Measurements from ENCODE around the gene ACADSB.

- TF ChIP-seq, protein P1, sequence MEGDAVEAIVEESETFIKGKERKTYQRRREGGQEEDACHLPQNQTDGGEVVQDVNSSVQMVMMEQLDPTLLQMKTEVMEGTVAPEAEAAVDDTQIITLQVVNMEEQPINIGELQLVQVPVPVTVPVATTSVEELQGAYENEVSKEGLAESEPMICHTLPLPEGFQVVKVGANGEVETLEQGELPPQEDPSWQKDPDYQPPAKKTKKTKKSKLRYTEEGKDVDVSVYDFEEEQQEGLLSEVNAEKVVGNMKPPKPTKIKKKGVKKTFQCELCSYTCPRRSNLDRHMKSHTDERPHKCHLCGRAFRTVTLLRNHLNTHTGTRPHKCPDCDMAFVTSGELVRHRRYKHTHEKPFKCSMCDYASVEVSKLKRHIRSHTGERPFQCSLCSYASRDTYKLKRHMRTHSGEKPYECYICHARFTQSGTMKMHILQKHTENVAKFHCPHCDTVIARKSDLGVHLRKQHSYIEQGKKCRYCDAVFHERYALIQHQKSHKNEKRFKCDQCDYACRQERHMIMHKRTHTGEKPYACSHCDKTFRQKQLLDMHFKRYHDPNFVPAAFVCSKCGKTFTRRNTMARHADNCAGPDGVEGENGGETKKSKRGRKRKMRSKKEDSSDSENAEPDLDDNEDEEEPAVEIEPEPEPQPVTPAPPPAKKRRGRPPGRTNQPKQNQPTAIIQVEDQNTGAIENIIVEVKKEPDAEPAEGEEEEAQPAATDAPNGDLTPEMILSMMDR (IDR thresholded peaks at IDR 0.05): no peak
- TF ChIP-seq EZH2phosphoT487 (IDR thresholded peaks at IDR 0.05) (no peak), EZH2 (IDR thresholded peaks at IDR 0.05) (no peak)
Observed at GRCh38 chr10:123062726-123063125, 53.9 kb downstream of the ACADSB start.

Measured in neural progenitor cell (in vitro differentiated cells).